Stimulated activated CD8-positive, alpha-beta memory T cell treated with anti-CD3 and anti-CD28 coated beads, Interleukin-4, amount 100 ng/mL, for 24 hours (primary cell): ENCODE results near the gene CELF1.

ENCODE experiments used
- DNase-seq: peaks from one replicate; pipeline ENCODE4 v3.0.0-alpha.2; 2020; ENCODE audit warnings: low read depth

Gene CELF1

DNA sequence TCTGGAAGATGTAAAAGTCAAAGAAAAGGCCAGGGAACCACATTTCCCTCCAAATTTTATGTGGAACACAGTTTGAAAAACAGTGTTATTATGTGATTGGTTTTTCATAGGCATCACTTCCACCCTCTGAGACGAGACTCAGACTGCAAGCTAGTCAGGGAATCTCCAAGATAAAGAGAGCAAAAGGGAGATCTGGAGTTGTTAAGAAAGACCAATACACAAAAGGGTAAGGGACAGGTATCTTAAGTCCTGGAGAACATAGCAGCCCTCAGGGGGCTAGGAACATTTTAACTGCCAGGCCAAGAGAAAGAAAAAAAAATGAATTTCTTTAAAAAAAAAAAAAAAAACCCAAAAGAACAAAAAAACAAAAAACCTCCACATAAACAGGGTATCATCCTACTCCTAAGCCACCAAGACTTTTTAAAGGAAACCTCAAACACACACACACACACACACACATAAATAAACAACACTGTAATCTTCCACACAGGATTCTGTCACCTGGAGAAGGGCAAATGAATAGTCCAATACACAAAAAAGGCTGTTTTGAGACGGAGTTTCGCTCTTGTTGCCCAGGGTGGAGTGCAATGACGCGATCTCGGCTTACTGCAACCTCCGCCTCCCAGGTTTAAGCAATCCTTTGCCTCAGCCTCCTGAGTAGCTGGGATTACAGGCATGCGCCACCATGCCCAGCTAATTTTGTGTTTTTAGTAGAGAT lies 44.5 kb downstream of the CELF1 start:
- no peak for DNase-seq

DNA sequence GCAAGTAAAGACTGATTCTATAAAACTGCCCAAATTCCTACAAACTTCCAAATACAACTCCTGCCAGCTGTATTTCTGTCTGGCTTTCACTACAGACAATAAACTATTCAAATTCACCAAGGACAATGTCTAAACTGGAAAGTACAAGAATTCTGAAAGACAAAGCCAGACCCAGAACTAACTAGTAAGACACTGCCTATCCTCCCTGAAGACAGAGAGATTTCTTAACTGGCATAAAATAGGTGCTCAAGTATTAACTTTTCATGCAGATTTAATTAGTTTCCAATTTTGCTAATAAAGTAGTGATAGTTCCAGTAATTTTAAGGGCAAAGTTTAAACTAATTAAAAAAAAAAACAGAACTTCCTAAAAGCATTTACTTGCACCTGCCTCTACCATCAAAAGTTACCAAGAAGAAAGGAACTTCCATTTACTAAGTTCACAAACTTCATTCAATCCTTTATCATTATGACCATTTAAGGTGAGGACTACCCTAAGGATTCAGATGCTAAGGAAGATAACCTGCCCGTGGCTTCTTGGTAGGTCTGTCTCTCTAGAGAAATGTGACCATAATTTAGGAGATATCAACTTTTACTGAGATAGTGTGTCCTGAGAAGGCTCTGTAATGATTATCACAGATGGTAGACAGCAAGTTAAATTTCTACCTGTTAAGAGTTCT lies 45.2 kb downstream of the CELF1 start:
- no peak for DNase-seq

DNA sequence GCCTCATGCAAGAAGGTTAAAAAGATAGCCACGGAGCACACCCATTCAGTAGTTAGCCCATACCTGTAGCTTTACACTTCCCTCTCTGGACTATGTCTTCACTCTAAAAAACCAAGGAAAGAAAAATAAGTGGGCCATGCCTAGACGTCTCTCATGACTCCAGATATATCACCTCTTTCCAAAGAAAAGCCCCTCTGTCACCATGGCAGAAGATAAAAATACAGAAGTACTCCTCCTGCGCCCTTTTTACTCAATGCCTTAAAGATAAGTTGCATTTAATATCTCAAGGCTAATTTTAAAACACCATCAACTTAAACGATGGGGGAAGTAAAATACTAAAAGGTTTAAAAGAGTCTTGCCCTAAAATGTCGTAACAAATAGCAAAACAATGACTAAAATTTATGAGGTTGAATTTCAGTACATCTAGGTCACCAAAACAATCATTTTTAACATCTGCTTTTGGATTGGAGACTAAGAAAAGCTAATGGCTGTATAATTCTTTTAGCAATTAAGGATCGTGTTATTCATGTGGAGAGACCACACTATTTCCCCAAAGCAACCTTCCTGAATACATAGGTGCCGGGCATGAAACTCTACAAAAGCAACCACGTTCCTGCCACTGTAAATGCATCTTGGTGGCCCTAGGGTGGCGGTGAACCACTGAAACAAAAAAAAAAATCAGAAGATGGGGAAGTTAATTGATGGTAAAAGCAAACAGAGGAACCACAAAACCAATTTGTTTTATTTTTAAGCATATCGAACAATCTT lies 46.0 kb downstream of the CELF1 start:
- DNase-seq = no peak

DNA sequence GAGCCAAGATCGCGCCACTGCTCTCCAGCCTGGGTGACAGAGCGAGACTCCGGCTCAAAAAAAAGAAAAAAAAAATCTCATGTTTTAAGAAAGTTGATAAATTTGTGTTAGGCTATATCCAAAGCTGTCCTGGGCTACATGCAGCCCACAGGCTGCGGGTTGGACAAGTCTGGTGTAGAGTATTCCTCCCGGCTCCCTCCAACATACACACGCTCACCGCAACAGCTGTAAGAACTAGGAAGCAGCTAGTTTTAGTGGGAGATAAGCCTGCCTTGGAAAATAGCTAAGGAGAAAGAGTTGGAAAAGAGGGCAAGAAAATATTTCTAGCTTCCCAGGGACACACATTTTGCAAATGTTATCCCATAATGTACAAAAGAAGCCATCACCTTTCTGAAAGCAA lies 46.6 kb downstream of the CELF1 start:
- no peak for DNase-seq

DNA sequence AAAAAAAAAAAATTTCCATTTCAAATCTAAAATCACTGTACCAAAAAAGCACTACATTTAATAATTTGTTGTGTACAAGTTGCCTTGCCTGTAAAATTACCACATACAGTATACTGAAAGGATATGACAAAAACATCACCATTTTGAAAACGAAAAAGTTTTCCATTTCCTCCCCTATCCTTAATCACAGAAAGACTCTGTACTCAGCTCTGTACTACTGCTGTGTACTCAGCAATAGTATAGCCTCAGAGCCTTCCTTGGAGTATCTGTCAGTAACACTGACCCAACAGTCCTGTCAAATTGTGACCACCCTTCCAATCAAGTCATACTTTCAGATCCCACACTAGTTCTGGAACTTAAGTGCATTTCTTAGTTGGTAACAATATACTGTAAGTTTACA lies 48.0 kb downstream of the CELF1 start:
- no peak for DNase-seq

DNA sequence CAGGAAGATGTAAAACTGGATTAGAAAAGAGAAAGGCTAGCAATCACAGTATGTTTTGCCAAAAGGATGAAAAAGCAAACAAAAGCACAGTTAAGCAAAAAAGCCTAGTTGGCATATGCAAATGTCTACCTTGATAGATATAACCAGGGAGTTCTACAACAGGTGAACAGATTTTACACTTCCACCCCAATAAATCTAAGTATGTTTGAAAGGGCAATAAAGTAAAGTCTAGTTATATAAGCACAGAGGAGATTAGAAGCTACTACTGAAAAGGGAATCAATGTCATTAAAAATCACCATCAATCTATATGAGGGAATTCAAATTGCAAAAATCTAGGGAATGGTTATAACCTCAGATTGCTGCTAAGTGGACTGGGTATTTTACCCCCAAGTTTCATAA lies 49.7 kb downstream of the CELF1 start:
- no peak for DNase-seq

DNA sequence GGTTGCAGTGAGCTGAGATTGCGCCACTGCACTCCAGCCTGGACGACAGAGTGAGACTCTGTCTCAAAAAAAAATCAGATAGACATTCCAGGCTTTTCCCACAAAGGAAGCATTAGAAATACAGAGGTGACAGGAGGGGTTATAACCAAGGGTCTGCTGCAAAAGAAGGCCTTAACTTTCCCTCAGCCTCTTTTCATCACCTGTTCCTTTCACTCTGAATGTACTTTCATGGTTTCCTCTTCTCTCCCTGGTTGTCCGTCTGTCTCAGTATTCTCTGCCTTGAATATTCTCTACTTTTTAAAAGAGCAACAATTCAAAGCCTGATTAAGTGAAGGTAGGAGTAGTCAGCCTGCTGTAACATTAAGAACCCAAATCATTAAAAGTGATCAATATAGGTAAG lies 50.2 kb downstream of the CELF1 start:
- no peak for DNase-seq

DNA sequence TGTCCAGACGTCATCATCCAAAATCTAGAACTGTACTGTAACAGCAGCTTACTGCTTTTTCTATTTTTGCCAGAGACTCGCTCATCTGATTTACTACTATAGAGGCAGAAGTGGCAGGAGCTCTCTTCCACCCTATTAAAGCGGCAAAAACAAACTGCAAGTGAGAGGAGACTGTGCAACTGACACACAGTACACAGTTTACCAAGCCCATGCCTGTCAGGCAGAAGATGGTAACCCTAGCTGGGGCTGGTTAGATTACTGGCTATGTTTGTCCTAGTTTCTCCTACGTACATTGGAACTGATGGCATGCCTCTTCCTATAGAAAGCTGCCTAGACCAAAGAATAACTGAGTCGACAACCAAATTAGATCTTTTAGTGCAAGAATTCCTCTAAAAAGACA lies 51.8 kb downstream of the CELF1 start:
- DNase-seq = no peak

DNA sequence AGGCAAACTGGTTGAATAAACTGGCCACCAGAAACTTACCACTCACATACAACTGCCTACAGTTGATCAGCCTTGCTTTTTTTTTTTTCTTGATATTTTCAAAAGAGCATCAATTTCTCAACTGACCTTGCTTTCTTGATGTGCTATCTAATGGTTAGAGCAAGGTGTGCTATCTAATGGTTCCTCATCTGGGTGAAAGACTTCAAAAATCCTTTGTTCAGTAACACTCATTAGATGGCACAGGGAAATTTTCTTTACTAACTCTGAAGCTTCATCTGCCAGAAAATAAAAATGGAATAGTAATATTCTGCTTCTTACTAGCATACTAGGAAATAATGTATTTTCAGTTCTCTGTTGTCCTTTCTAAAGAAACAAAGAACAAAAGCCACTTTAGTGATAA lies 52.8 kb downstream of the CELF1 start:
- no peak for DNase-seq

DNA sequence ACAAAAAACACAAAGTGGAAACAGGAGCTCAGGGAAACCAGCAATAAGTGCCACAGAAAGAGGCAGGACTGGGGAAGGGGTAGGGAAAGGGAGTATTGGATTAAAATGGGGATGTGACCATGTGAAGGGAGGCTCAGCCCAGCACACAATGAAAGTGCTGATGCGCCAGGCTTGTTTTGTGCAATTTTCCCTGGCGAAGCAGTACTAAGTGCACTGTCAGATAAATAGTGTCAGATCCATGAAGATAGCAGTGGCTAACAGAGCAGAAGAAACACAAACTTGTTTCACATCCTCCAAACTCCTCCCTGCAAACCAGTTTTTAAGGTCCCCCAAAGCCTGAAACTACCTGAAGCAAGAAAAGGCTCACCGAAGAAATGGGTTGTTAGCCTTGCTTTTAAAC lies 53.3 kb downstream of the CELF1 start:
- no peak for DNase-seq

DNA sequence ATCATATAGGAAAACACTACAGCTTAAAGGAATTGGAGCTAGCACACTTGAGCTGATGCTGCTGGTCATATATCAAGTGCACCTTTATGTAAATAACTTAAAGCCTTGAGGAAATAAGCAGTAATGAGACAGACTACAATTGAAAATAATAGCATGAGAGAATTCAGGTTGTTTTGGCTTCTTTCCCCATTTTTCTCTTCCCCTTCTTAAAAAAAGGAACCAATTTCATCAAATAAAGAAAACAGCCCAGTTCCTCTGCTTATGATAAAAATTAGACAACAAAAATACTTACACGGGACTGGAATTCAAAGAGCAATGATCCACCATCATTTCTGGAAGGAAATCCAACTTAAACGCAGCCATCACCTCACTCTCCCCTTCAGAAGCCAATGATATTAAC lies 53.8 kb downstream of the CELF1 start:
- DNase-seq = no peak

DNA sequence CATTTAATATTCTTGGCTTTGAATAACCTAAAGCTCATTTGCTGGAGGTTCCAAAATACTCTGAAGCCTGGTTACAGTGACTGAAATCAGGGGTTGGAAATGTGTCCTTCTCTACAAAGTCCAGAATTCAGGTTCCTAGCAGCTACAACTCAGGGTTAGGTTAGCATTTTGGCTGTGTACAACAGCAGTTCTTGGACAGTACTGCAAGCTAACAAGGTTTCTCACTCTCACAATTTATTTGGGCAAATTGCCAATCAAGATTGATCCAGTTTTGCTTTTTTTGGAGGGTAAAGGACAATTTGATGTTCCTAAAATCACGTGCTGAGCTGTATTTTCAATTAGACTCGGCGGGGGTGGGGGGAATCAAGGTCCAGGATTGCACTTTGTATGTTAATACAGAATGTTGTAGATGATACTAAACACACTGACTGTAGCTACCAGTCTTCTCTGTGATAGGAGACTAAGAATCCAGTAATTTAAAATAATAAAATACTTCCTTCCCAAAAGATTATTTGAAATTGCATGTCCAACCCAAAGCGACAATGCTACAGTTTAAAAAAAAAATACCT lies 54.3 kb downstream of the CELF1 start:
- no peak for DNase-seq

DNA sequence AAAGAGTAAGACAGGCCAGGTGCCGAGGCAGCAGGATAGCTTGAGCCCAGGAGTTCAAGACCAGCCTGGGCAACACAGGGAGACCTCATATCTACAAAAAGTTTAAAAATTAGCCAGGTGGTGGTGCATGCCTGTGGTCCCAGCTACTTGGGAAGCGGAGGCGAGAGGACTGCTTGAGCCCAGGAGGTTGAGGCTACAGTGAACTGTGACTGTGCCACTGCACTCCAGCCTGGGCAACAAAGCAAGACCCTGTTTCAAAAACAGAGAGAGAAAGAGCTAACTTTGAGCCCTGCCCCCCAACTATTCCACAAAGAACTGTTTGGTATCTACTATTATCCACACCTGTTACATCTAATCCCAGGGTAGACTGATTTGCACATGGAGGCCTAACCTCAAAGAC lies 54.8 kb downstream of the CELF1 start:
- DNase-seq = no peak

DNA sequence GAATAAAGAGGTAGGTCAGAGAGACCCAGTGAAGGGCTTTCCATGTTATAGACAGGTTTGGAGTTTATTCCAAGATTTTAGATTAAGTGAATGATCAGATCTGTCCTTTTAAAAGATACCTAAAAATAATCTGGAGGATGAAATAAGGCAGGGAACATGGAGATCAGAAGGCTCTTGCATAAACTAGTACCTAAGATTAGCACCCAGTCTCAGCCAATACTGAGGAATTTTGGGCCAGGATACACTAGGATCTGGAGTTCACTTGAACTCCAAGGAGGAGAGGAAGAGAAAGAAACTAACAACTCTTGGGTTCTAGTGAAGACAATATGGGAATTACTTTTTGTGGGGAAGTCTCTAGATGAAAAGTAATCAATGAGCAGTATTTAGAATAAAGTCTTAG lies 56.1 kb downstream of the CELF1 start:
- no peak for DNase-seq

DNA sequence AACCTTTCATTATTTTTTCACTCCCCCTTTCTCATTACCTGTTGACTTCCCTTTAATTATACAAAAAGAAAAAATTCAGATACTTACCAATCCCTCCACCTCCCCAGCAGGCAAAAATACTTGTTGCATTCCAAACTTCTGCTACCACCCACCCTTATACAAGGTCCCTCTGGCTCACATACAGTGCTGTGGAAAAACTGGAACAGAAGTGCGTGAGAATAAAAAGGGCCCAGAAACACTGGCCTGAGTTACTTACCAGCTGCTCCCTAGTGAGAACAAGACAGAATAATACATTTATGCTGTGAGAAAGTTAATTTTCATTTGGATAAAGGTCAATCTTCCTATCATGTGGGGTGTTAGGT lies 57.1 kb downstream of the CELF1 start:
- DNase-seq = no peak

DNA sequence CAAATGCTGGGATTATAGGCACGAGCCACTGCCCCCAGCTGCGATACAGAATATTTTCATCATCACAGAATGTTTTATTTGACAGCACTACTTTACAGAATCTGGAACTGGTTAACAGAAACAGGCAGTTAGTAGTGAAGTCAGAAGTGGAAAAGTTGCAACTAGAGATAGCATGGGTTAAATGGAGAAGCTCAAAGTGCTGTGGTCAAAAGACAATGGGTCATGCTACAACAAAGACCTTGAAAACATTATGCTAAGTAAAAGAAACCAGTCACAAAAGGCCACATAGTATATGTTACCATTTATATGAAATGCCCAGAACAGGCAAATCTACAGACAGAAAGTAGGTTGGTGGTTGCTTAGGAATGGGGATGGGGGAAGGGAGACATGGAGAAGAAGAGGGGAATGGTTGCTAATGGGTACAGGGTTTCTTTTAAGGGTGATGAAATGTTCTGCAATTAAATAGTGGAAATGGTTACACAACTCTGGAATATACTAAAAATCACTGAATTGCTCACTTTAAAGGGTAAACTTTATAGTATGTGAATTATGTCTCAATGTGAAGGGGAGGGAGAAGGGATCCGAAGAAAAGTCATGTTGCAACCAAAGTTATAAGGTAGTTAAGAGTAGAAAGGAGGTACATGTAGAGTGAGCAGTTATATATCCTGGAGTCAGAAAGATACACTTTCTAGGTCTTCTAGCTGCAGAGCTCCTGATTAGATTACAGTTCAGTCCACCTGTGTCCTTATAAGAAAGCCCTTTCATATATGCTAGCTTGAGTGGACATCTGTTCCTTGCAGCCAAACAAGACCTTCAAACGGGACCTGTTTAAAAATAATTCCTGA lies 57.7 kb downstream of the CELF1 start:
- DNase-seq = no peak

DNA sequence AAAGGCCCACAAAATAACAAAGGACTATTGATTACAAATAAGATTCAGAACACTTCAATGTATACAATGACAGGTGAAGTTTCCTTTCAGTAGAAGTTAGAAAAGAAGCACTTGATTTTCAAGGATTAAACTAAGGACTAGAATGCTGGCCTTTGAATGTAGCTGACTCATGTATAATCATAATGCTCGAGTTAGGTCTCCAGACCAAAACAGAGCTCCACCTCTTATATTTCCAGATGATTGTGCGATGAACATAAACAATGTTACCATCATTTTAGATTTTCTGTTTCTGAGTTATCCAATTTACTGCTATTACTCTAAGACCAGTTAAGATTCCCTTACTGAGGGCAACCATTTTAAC lies 63.6 kb downstream of the CELF1 start:
- DNase-seq = no peak

DNA sequence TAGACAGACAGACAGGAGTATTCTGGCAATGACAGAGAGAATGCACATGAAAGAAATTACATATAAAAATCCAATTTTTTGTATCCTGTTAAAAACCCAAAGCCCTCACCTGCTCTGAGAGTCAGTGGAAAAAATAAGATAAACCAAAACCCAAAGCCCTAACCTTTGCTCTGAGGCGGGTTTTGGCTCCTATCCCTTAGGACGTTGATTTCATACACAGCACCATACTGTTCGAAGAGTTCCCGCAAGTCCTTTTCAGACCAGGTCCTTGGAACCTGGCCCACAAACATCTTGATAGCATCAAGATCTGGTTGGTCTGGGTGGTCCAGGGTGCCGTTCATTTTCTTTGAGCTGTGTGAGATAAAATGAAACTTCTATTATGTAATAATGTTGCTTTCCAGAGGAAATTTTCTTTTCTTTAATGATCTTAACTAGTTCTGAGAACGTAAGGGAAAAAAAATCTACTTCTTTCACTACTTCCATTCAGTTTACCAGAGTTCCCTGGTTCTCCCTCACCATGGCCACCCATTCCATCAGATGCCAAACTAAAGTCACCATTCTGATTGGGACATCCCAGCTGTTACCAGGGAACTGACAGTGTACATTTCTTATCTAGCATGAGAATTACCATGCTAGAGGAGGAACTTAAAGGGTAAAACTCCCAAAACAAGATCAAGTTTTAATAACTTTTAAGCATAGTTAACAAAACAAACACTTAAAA lies 64.1 kb downstream of the CELF1 start:
- DNase-seq = no peak

DNA sequence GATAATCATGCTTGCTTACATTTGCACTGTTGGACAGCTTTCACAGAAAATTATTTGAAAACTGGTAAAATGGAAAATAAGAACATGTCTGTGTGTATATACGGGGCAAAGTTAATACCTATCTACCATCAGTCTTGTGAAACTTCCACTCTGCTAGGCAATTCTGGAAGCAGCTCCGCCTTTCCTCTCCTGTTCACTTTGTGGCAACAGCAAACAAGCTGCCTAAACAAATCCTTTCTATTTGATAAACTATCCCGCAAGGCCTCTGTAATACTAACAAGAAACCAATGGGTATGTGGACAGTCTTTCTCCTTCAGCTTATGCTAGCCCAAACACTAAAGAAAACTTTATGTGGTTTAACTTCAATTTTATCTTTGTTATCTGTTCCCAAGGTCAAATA lies 64.8 kb downstream of the CELF1 start:
- no peak for DNase-seq

DNA sequence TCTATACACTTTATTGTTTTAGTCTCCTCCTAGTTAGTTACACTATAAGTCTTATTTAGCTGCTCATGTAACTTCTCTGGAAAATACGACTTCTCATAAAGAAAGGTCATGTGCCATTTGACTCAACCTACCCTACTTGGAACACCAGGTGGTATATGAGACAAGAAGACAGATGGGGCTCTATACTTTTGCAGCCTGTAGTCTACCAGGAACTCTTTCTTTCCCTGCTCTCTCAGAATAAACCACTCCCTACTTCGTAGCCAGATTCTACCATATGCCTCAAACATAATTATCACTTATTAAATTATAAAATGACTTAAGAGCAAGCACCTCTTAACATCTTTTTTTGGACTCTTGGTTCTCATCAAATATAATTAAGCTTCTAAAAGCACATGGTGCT lies 65.5 kb downstream of the CELF1 start:
- no peak for DNase-seq

DNA sequence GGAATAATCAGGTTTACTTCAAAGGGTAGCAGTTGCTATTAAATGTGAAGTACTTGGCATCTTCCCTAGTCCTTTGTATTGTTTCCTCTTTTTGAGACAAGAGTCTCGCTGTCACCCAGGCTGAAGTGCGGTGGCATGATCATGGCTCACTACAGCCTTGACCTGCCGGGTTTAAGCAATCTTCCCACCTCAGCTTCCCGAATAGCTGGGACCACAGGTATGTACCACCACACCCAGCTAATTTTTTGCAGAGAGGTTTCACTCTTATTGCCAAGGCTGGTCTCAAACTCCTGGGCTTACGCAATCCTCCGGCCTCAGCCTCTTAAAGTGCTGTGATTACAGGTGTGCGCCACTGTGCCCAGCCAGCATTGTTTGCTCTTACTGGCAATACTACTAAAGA lies 67.8 kb downstream of the CELF1 start:
- no peak for DNase-seq

DNA sequence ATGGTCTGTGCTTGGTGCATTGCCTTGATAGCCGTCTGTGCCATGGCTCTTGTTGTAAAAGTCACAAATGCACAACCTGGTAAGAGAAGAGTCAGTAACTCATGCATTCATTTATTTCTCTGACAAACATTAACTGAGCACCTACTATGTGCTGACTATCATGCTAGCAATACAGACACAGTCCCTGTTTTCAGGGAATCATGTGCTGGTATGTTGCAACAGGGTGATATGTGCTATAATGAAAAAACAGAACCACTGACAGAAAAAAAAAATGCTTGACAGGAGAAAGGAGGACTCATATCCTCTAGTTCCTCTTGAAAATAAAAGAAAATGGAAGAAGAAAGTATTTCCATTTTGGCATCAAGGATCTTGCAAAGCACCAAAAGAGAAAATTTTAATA lies 69.5 kb downstream of the CELF1 start:
- no peak for DNase-seq
